Uterus (tissue), 2 donors: Measurements from ENCODE around the gene RGL1.

Source experiments
- CTCF ChIP-seq, 4 experiments: fragments of 200-600 bp in 2 of 4; fragments of 450-650 bp in 2 of 4; sonication (generic) in 2 of 4; IDR thresholded peaks; one replicate each; pipeline ENCODE4 v1.5.1; 2016 to 2019; ENCODE audit warnings: antibody characterized with exemption in 4 of 4, mild to moderate bottlenecking in 2 of 4, moderate library complexity in 1 of 4
- POLR2A ChIP-seq, 2 donors: fragments of 450-650 bp; IDR thresholded peaks; one replicate each; pipeline ENCODE4 v1.6.1; 2016; ENCODE audit warnings: antibody characterized with exemption in 2 of 2, mild to moderate bottlenecking in 1 of 2, moderate library complexity in 1 of 2

GRCh38 chr1:183936791-183937190 lies 131.9 kb downstream of the RGL1 start:
- TF ChIP-seq CTCF (IDR thresholded peaks at IDR 0.05), result no peak
- TF ChIP-seq POLR2A (IDR thresholded peaks at IDR 0.05), result no peak
